Breast epithelium (tissue), 4 donors: ENCODE measurements around the gene GATM. TPM values are rescaled to one million over a fixed set of nuclear protein-coding genes. Genes with fewer than 3 reads are reported as not detected.

Source experiments
- DNase-seq, 2 donors: peaks; one replicate each; pipeline ENCODE4 v3.0.0-alpha.2; 2019; ENCODE audit warnings: low spot score in 2 of 2
- H3K27ac ChIP-seq, 2 donors: fragments of 200-600 bp; sonication (generic) in 1 of 2; one replicate each; pipeline ENCODE4 v1.5.1; 2016 to 2019; ENCODE audit warnings: mild to moderate bottlenecking in 1 of 2
- H3K27me3 ChIP-seq, 2 donors: fragments of 200-600 bp; sonication (generic) in 1 of 2; one replicate each; pipeline versions ENCODE4 v1.5.1 to v1.6.0; 2017 to 2019; ENCODE audit warnings: control low read depth in 1 of 2, mild to moderate bottlenecking in 1 of 2
- H3K36me3 ChIP-seq: fragments of 200-600 bp; one replicate; pipeline ENCODE4 v1.5.1; 2019
- H3K4me1 ChIP-seq, 2 donors: fragments of 200-600 bp; sonication (generic); one replicate each; pipeline ENCODE4 v1.5.1; 2016 to 2019; ENCODE audit warnings: control low read depth in 1 of 2
- H3K4me3 ChIP-seq, 3 donors: fragments of 200-600 bp; sonication (generic); 1 replicate in 2 of 3; 2 replicates in 1 of 3; pipeline ENCODE4 v1.5.1; 2016 to 2019; ENCODE audit warnings: mild to moderate bottlenecking in 3 of 3, moderate library complexity in 2 of 3
- H3K9me3 ChIP-seq, 2 donors: fragments of 200-600 bp; sonication (generic) in 1 of 2; one replicate each; pipeline ENCODE4 v1.5.1; 2016 to 2019; ENCODE audit warnings: control low read depth in 1 of 2
- CTCF ChIP-seq, 3 donors: fragments of 450-650 bp; IDR thresholded peaks; one replicate each; pipeline ENCODE4 v1.5.1; 2016 to 2017; ENCODE audit warnings: antibody characterized with exemption in 3 of 3, mild to moderate bottlenecking in 3 of 3, moderate library complexity in 3 of 3
- POLR2A ChIP-seq: fragments of 450-650 bp; IDR thresholded peaks from one replicate; pipeline ENCODE4 v1.6.1; 2016; ENCODE audit warnings: antibody characterized with exemption, mild to moderate bottlenecking, moderate library complexity
- POLR2AphosphoS5 ChIP-seq, 3 donors: sonication (generic); formaldehyde crosslinking; IDR thresholded peaks; one replicate each; pipeline ENCODE4 v1.6.1; 2017; ENCODE audit warnings: antibody characterized with exemption in 3 of 3
- intact Hi-C: fragments of 100-400 bp; cut with DNase I; formaldehyde crosslinking; loops from one replicate; pipeline ENCODE4 v1.15.1; 2023; ENCODE audit warnings: low total_unique reads
- total RNA-seq, 3 donors: library from RNA; depleted of rRNA; stranded (reverse); fragments of >200 nt; gene quantifications; one replicate each; pipeline ENCODE4 v1.1.0, GENCODE V29; 2016

Gene GATM
- total RNA-seq, 3 donors from 2014 or later = 8.8 to 31.5 (median 22.8) TPM

GRCh38 chr15:45402162-45402954 lies 24.0 kb upstream of the GATM start:
- Histone ChIP-seq H3K9me3 (no peaks in the 10 kb centered on the region), H3K27me3 (no peaks in the 10 kb centered on the region), H3K27ac (peak overlapping the region; percentile 89 to 96), H3K4me1 (peaks cover 0 to 7% of the 10 kb centered on the region in 2 donors), H3K36me3 (no peaks in the 10 kb centered on the region), H3K4me3 (peak overlapping the region; percentile 84 to 97 (median 93))
- TF ChIP-seq CTCF (IDR thresholded peaks at IDR 0.05) = no peak
- TF ChIP-seq POLR2AphosphoS5 (IDR thresholded peaks at IDR 0.05) = peak; percentile 44 to 83 (median 55)
- peak; percentile 45 for TF ChIP-seq POLR2A
- intact Hi-C loops = loop anchor here (10.0 kb wide), 1 partner anchor 208 kb away; no protein-coding TSS in a partner anchor
- peak; percentile 90 to 94 for DNase-seq

GRCh38 chr15:45401665-45402161 lies 23.4 kb upstream of the GATM start:
- Histone ChIP-seq H3K27ac (peak overlapping the region; percentile 89 to 96), H3K9me3 (no peaks in the 10 kb centered on the region), H3K36me3 (no peaks in the 10 kb centered on the region), H3K4me1 (peaks cover 0 to 7% of the 10 kb centered on the region in 2 donors), H3K27me3 (no peaks in the 10 kb centered on the region), H3K4me3 (peak overlapping the region; percentile 84 to 97 (median 93))
- TF ChIP-seq POLR2AphosphoS5 (IDR thresholded peaks at IDR 0.05) (no peak), POLR2A (no peak), CTCF (IDR thresholded peaks at IDR 0.05) (no peak)
- intact Hi-C loops = loop anchor here (10.0 kb wide), 1 partner anchor 207 kb away; no protein-coding TSS in a partner anchor
- DNase-seq = no peak

- intact Hi-C loops = loop anchor here (10.0 kb wide), 1 partner anchor 205 kb away; no protein-coding TSS in a partner anchor
- Histone ChIP-seq H3K27ac (no peak overlapping the region), H3K27me3 (no peaks in the 10 kb centered on the region), H3K4me1 (peaks cover 0 to 7% of the 10 kb centered on the region in 2 donors), H3K36me3 (no peaks in the 10 kb centered on the region), H3K4me3 (no peak overlapping the region), H3K9me3 (no peaks in the 10 kb centered on the region)
- DNase-seq = no peak
- TF ChIP-seq POLR2A = no peak
- TF ChIP-seq POLR2AphosphoS5 (IDR thresholded peaks at IDR 0.05) = no peak
- TF ChIP-seq CTCF (IDR thresholded peaks at IDR 0.05) = peak; percentile 26 to 69 (median 68)
Measured at GRCh38 chr15:45399381-45400212, 21.3 kb upstream of the GATM start.

- intact Hi-C loops = no loop called here
- H3K27me3 ChIP-seq = no peaks in the 10 kb centered on the region
- H3K9me3 ChIP-seq = no peaks in the 10 kb centered on the region
- no peak for TF ChIP-seq POLR2AphosphoS5 (IDR thresholded peaks at IDR 0.05)
- no peak for TF ChIP-seq POLR2A
- no peak for TF ChIP-seq CTCF (IDR thresholded peaks at IDR 0.05)
- no peak overlapping the region for H3K27ac ChIP-seq
- no peak overlapping the region for H3K4me3 ChIP-seq
- DNase-seq = no peak
- no peaks in the 10 kb centered on the region for H3K4me1 ChIP-seq
- no peaks in the 10 kb centered on the region for H3K36me3 ChIP-seq
Measured at GRCh38 chr15:45397116-45397665, 18.8 kb upstream of the GATM start.
